T-helper 1 cell treated with Interleukin-12 subunit alpha and Interleukin-12 subunit beta and Interleukin-4 antibody, amounts not matched to agents 30 μg/mL and 1 μg/mL, for 36 hours (primary cell): ENCODE data around the gene FHOD3.

Experiments
- H3K27ac Mint-ChIP-seq: one replicate; pipeline ENCODE4 v1.8.0; 2021; ENCODE audit warnings: mild to moderate bottlenecking, mixed read lengths
- H3K27me3 Mint-ChIP-seq: one replicate; pipeline ENCODE4 v1.8.0; 2021; ENCODE audit warnings: low read depth, mixed read lengths
- H3K36me3 Mint-ChIP-seq: one replicate; pipeline ENCODE4 v1.8.0; 2021; ENCODE audit warnings: low read depth, mixed read lengths
- H3K4me1 Mint-ChIP-seq: one replicate; pipeline ENCODE4 v1.8.0; 2021; ENCODE audit warnings: low read depth, mixed read lengths
- H3K4me3 Mint-ChIP-seq: one replicate; pipeline ENCODE4 v1.8.0; 2021; ENCODE audit warnings: mild to moderate bottlenecking, moderate library complexity, mixed read lengths
- H3K9me3 Mint-ChIP-seq: one replicate; pipeline ENCODE4 v1.8.0; 2021; ENCODE audit warnings: mixed read lengths

FHOD3 gene

GRCh38 chr18:36467614-36468013 lies 170.1 kb downstream of the FHOD3 start:
- no peaks in the 10 kb centered on the region for H3K9me3 Mint-ChIP-seq
- no peaks in the 10 kb centered on the region for H3K27me3 Mint-ChIP-seq
- H3K4me1 Mint-ChIP-seq = no peaks in the 10 kb centered on the region
- no peak overlapping the region for H3K4me3 Mint-ChIP-seq
- H3K27ac Mint-ChIP-seq = no peak overlapping the region
- H3K36me3 Mint-ChIP-seq = no peaks in the 10 kb centered on the region

- Mint-ChIP-seq H3K27ac (no peak overlapping the region), H3K4me1 (no peaks in the 10 kb centered on the region), H3K9me3 (no peaks in the 10 kb centered on the region), H3K36me3 (no peaks in the 10 kb centered on the region), H3K27me3 (no peaks in the 10 kb centered on the region), H3K4me3 (no peak overlapping the region)
These were observed 170.6 kb downstream of the FHOD3 start for GRCh38 chr18:36468161-36468560.

DNA sequence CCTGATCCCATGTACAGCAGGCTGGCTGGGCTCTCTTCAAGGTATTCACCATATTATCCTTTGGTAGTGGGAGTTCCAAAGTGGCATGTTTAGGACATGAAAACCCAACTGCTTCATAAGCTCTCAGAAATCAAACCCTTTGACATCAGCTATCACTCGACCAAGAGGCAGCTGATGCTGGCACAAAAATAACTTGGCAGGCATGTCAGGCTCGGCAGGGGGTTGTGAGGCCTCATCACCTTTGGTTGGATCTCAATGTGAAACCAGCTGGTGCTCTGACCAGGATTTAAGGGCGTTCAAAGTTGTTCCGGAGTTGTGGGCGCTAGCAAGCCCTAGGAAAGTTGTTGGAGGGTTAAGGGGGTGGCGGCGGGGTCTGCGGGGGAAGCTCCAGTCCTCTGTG lies 171.9 kb downstream of the FHOD3 start:
- no peak overlapping the region for H3K4me3 Mint-ChIP-seq

DNA sequence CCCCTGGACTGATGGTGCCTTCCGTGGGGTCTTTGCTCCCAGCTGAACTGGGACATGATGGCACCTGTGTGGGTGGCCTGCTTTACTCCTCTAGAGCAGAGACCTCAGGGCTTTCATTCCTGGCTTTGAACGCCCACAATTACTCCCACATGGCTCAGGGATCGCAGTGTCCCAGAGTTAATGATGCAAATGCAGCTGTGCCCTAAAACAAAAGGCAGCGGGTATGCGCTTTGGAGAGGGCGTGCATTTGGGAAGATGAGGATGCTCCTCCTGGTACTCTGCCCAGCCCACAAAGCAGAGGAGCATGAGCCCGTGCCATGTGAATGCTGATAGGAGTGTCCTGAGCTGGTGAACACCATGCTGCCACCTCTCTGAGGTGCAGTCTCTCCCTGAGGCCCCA lies 173.4 kb downstream of the FHOD3 start:
- Mint-ChIP-seq H3K36me3 (no peaks in the 10 kb centered on the region), H3K27me3 (no peaks in the 10 kb centered on the region), H3K9me3 (no peaks in the 10 kb centered on the region), H3K4me1 (peaks cover 3% of the 10 kb centered on the region), H3K4me3 (no peak overlapping the region), H3K27ac (no peak overlapping the region)

More for the DNA sequence above, 171.9 kb downstream of the FHOD3 start:
- Mint-ChIP-seq H3K9me3 (no peaks in the 10 kb centered on the region), H3K4me1 (peaks cover 3% of the 10 kb centered on the region), H3K27ac (no peak overlapping the region), H3K27me3 (no peaks in the 10 kb centered on the region), H3K36me3 (no peaks in the 10 kb centered on the region)

- Mint-ChIP-seq H3K36me3 (no peaks in the 10 kb centered on the region), H3K4me1 (peaks cover 3% of the 10 kb centered on the region), H3K4me3 (no peak overlapping the region), H3K27me3 (no peaks in the 10 kb centered on the region), H3K9me3 (no peaks in the 10 kb centered on the region), H3K27ac (no peak overlapping the region)
These were observed 173.9 kb downstream of the FHOD3 start for GRCh38 chr18:36471393-36471792.

DNA sequence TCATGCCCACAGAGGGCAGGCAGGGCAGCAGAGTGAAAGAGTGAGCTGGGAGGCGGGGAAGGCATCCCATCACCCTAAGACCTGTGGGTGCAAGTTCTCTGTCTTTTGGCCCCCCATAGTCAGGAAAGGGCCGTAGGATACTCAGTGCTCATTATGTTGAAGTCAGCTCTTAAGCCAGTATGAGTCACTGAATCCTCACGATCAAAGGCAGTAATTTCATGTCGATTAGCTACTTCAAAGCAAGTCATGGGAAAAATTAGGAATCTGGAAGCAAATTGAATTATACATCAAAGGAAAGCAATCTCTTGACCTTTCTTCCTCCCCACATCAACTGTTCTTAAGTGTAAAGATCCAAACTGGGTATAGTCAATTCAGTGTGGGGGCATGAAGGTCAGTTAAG lies 178.9 kb downstream of the FHOD3 start:
- H3K27ac Mint-ChIP-seq = no peak overlapping the region
- no peaks in the 10 kb centered on the region for H3K27me3 Mint-ChIP-seq
- no peaks in the 10 kb centered on the region for H3K36me3 Mint-ChIP-seq
- peaks cover 3% of the 10 kb centered on the region for H3K4me1 Mint-ChIP-seq
- H3K4me3 Mint-ChIP-seq = no peak overlapping the region
- H3K9me3 Mint-ChIP-seq = no peaks in the 10 kb centered on the region

DNA sequence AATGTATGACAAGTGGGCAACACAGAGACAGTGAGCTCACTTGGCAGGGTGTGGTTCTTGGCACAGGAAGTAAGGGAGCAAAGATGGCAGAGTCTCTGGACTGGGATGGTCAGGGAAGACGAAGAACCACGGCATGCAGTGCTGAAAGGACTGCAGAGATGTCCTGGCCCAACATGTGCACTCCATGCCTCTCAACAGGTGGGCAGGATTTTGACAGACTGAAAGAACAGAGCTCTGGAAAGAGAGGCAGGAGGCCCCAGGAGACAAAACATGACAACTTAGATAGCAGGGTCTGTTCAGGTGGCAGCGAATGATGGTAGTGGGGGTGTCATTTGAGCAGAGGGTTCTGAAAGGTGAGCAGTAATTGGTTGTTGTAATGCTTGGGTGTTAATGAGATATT lies 180.3 kb downstream of the FHOD3 start:
- H3K9me3 Mint-ChIP-seq = no peaks in the 10 kb centered on the region
- H3K36me3 Mint-ChIP-seq = no peaks in the 10 kb centered on the region
- H3K27me3 Mint-ChIP-seq = peaks cover 3% of the 10 kb centered on the region
- H3K4me3 Mint-ChIP-seq = no peak overlapping the region
- H3K4me1 Mint-ChIP-seq = peaks cover 3% of the 10 kb centered on the region
- H3K27ac Mint-ChIP-seq = no peak overlapping the region

GRCh38 chr18:36481201-36481657 lies 183.7 kb downstream of the FHOD3 start:
- H3K27ac Mint-ChIP-seq = no peak overlapping the region
- no peaks in the 10 kb centered on the region for H3K36me3 Mint-ChIP-seq
- no peak overlapping the region for H3K4me3 Mint-ChIP-seq
- no peaks in the 10 kb centered on the region for H3K4me1 Mint-ChIP-seq
- H3K27me3 Mint-ChIP-seq = peaks cover 3% of the 10 kb centered on the region
- H3K9me3 Mint-ChIP-seq = no peaks in the 10 kb centered on the region

DNA sequence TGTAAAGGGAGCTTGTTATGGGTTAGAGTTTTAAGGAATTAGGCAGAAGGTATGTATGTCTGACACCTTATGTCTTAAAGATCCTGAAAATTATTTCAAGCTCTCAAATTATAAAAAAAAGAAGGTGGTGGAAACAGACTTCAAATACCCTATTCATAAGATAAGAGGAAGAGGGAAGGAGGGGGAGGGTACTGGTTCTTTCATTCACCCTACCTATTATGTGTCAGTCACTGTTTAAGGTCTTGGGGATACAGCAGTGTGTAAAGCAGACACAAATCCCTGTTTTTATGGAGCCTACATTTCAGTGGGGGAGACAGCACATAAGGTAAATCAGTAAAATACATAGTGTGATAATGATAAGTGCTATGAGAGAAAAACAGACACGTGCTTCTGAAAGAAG lies 184.4 kb downstream of the FHOD3 start:
- Mint-ChIP-seq H3K27ac (no peak overlapping the region), H3K4me1 (no peaks in the 10 kb centered on the region), H3K4me3 (no peak overlapping the region), H3K36me3 (no peaks in the 10 kb centered on the region), H3K9me3 (no peaks in the 10 kb centered on the region), H3K27me3 (peaks cover 3% of the 10 kb centered on the region)

DNA sequence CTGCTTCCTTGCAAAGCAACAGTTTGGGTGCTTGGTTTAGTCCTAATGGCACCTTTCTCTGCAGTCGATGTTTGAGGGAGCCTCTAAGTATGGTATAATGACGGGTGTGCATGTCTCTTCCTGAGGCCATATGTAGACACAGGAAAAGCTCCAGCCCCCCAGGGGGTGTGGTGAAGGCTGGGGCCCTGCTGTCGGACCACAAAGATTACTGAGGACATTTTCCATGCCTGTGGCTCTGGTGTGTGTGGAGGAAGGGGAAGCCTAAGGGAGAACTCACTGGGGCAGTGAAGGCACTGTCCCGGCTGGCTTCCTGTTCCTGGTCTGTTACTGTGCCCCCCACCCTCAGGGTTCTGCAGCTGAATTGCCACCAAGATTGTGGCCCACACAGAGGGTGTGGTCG lies 187.1 kb downstream of the FHOD3 start:
- no peaks in the 10 kb centered on the region for H3K4me1 Mint-ChIP-seq
- no peak overlapping the region for H3K4me3 Mint-ChIP-seq
- H3K27me3 Mint-ChIP-seq = peaks cover 6% of the 10 kb centered on the region
- H3K36me3 Mint-ChIP-seq = no peaks in the 10 kb centered on the region
- no peaks in the 10 kb centered on the region for H3K9me3 Mint-ChIP-seq
- H3K27ac Mint-ChIP-seq = no peak overlapping the region

DNA sequence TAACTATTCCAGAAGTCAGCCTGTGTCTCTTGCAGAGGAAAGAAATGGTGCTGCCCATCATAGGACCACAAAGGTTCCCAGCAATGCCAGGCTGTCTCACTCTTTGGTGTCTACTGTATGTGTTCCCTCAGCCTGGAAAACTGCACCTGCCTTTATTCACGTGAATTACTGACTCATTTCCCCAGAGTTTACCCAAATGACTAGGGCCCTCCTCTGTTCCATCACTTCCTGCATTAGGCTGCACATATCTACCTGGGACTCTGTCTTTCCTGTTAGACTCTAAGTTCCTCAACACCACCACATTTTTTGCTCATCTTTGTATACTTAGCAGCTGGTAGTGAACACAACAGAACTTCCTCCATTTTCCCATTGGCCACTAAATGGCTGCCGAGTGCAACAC lies 188.3 kb downstream of the FHOD3 start:
- peaks cover 6% of the 10 kb centered on the region for H3K27me3 Mint-ChIP-seq
- no peaks in the 10 kb centered on the region for H3K9me3 Mint-ChIP-seq
- H3K36me3 Mint-ChIP-seq = no peaks in the 10 kb centered on the region
- H3K4me3 Mint-ChIP-seq = no peak overlapping the region
- H3K4me1 Mint-ChIP-seq = no peaks in the 10 kb centered on the region
- no peak overlapping the region for H3K27ac Mint-ChIP-seq

DNA sequence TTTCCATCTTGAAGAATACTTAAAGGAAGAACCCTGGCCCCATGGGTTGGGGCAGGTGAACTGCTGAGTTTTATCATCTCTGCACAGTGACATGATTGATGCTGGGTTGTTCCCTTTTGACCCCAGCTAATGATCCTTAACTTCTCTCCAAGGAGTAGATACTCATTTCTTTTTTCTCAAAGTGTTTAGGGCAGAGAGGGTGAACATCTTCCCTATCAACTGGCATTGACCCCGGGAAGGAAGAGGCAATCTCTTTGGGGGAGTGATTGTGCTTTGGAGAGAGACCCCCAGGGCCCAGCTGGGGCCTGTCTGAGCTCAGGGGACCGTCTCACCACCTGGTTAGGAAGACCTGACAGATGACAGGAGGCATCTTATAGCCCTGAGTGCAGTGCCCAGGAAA lies 190.6 kb downstream of the FHOD3 start:
- H3K36me3 Mint-ChIP-seq = no peaks in the 10 kb centered on the region
- peaks cover 4% of the 10 kb centered on the region for H3K27me3 Mint-ChIP-seq
- H3K4me3 Mint-ChIP-seq = no peak overlapping the region
- H3K4me1 Mint-ChIP-seq = no peaks in the 10 kb centered on the region
- no peak overlapping the region for H3K27ac Mint-ChIP-seq
- H3K9me3 Mint-ChIP-seq = peaks cover 3% of the 10 kb centered on the region

DNA sequence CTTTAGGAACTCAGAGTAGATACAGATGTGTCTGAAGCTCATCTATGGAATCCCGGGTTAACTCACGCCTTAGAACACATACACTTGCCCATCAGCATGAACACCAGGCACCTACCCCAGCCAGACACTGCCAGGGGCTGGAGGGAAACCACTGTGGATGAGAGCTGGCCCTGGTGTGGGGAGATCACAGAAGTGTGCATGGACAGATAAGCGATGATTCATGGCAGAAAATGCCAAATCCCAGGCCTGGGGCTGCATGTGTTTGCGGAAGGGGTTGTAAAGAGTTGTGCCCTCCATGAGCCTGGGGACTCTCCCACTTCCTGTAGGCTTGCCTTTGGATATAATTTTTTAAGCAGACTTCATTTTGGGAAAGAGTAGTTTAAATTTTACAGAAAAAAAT lies 193.4 kb downstream of the FHOD3 start:
- Mint-ChIP-seq H3K27ac (no peak overlapping the region), H3K36me3 (no peaks in the 10 kb centered on the region), H3K4me3 (no peak overlapping the region), H3K9me3 (peaks cover 3% of the 10 kb centered on the region), H3K4me1 (peaks cover 1% of the 10 kb centered on the region), H3K27me3 (peaks cover 4% of the 10 kb centered on the region)

DNA sequence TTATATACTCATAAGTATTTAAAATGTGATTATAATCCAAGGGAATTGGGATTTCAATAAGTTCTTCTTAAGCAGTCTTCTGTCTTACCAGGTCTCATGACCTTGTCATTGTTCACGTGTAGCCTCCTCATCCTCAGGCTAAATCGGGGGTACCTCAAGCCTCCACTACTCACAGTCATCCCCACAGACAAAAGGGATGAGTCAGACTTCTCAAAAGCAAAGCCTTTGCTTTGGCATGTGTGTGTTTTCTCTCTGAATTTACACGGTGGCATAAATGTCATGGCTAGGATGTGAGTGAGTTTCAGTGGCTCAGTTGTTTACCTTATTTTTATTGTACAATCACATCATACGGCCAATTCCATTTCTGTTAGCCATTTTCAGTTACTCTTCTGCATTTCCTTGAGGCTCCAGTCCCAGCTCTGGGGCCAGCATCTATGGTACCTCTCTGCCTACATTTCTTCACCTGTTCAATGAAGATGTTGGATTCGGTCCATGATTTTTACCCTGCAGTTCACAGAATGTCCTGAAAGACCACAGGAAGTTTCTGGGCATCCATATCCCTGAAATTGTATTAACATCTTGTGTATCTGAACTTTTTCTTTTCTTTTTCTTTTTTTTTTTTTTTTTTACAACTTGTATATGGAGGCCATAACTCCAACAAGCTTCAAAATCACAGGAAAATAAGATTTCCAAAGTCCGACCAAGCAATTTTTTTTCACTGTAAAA lies 195.3 kb downstream of the FHOD3 start:
- peaks cover 3% of the 10 kb centered on the region for H3K4me1 Mint-ChIP-seq
- H3K9me3 Mint-ChIP-seq = peaks cover 3% of the 10 kb centered on the region
- H3K4me3 Mint-ChIP-seq = no peak overlapping the region
- no peak overlapping the region for H3K27ac Mint-ChIP-seq
- no peaks in the 10 kb centered on the region for H3K36me3 Mint-ChIP-seq
- peaks cover 4% of the 10 kb centered on the region for H3K27me3 Mint-ChIP-seq

DNA sequence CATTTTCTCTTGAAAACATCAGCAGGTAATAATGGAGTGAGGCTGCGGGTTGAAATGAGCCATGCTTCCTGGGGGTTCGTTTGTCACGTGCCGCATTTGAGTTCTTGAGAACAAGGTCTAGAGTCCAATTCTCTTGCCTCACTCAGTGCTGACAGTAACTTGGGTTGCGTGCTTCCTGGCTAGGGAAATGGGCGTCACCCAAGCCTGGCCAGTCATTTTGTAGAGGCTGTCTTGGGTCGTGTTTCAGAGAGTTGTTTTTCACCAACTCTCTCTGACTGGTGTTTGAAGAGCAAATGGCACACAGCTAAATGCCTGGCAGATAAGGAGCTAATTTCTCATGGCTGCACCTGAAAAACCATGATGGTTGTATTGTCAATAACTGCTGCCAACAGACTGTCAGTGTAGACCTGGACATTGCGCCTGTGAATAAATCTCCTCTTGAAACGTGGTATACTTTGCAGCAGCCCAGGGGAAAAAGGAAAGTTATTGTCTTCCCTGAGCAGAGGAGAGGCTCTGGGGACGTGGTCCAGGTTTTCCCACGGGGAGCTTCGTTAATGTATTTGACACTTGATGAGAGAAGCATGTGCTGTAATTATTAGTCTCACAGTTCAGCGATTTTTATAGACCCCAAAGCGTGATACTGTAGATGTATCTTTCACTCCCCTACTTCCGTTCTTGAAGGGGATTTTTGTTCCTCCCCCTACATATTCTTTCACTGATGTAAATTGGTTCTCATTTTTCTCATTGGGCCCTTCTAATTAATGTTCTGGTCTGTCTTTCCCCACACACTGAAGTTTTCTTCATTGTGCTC lies 196.0 kb downstream of the FHOD3 start:
- H3K4me3 Mint-ChIP-seq = no peak overlapping the region
- H3K27me3 Mint-ChIP-seq = no peaks in the 10 kb centered on the region
- H3K36me3 Mint-ChIP-seq = no peaks in the 10 kb centered on the region
- no peak overlapping the region for H3K27ac Mint-ChIP-seq
- peaks cover 3% of the 10 kb centered on the region for H3K4me1 Mint-ChIP-seq
- H3K9me3 Mint-ChIP-seq = peaks cover 3% of the 10 kb centered on the region
